22Rv1 (cell line): Measurements from ENCODE around the gene OR5C1.

ENCODE experiments used
- ZFX ChIP-seq: fragments of 450-650 bp; IDR thresholded peaks from 2 replicates; pipeline ENCODE4 v1.6.1; 2017; ENCODE audit warnings: antibody characterized with exemption, borderline replicate concordance
- TF ChIP-seq, protein P1 (sequence below): fragments of 450-650 bp; IDR thresholded peaks from 2 replicates; pipeline ENCODE4 v1.5.1; 2017; ENCODE audit warnings: mild to moderate bottlenecking

DNA sequence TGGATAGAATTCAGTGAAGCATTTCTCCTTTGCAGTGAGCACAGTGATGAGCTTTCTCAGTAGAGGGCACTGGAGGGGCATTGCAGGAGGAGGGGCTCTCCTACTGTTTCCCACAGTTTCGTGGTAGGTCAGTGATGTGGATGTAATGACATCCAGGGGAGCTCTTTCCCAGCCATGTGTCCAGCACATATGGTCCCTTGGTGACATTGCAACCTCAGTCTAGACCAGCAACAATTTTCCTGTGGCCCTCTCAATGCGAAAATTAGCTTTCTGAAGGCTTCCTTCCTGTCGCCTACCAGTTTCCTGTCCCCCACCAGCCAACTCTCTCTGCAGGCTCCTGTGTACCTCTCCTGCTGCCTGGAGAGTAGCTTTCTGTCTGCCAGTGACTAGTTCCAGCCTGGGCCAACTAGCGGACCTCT lies 46.6 kb downstream of the OR5C1 start:
- no peak for TF ChIP-seq ZFX
- TF ChIP-seq, protein P1, sequence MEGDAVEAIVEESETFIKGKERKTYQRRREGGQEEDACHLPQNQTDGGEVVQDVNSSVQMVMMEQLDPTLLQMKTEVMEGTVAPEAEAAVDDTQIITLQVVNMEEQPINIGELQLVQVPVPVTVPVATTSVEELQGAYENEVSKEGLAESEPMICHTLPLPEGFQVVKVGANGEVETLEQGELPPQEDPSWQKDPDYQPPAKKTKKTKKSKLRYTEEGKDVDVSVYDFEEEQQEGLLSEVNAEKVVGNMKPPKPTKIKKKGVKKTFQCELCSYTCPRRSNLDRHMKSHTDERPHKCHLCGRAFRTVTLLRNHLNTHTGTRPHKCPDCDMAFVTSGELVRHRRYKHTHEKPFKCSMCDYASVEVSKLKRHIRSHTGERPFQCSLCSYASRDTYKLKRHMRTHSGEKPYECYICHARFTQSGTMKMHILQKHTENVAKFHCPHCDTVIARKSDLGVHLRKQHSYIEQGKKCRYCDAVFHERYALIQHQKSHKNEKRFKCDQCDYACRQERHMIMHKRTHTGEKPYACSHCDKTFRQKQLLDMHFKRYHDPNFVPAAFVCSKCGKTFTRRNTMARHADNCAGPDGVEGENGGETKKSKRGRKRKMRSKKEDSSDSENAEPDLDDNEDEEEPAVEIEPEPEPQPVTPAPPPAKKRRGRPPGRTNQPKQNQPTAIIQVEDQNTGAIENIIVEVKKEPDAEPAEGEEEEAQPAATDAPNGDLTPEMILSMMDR: no peak
